Right renal cortex interstitium (tissue), 3 donors: ENCODE measurements around the gene COG5. TPM values are rescaled to one million over a fixed set of nuclear protein-coding genes. Genes with fewer than 3 reads are reported as not detected.

Experiments
- DNase-seq, 3 donors: peaks; one replicate each; pipeline ENCODE4 v3.0.0-alpha.2; 2013; ENCODE audit warnings: low read depth in 3 of 3, low spot score in 2 of 3
- polyA plus RNA-seq, 3 donors: library from polyadenylated mRNA; unstranded; fragments of 120-200 nt; gene quantifications; one replicate each; pipeline ENCODE4 v1.2.1, GENCODE V29; 2013; ENCODE audit not compliant: insufficient read length in 3 of 3

COG5 gene
- polyA plus RNA-seq, 3 donors: 31.1 to 44.2 (median 33.2) TPM

GRCh38 chr7:107354640-107355039 is 209.1 kb downstream of the COG5 start:
- no peak for DNase-seq

- no peak for DNase-seq
Observed at GRCh38 chr7:107353701-107354100, 210.0 kb downstream of the COG5 start.

- no peak for DNase-seq
Observed at GRCh38 chr7:107345898-107346297, 217.8 kb downstream of the COG5 start.

- no peak for DNase-seq
Observed at GRCh38 chr7:107344799-107345198, 218.9 kb downstream of the COG5 start.

- DNase-seq: no peak
Observed at GRCh38 chr7:107344286-107344685, 219.4 kb downstream of the COG5 start.

- DNase-seq: no peak
Observed at GRCh38 chr7:107338080-107338479, 225.6 kb downstream of the COG5 start.

- no peak for DNase-seq
Observed at GRCh38 chr7:107332488-107333269, 231.0 kb downstream of the COG5 start.

GRCh38 chr7:107330478-107330877 is 233.2 kb downstream of the COG5 start:
- DNase-seq: no peak

GRCh38 chr7:107327986-107328569 is 235.6 kb downstream of the COG5 start:
- DNase-seq: no peak

GRCh38 chr7:107326061-107326460 is 237.7 kb downstream of the COG5 start:
- DNase-seq: no peak

- no peak for DNase-seq
Observed at GRCh38 chr7:107322015-107322414, 241.7 kb downstream of the COG5 start.

GRCh38 chr7:107321611-107322010 is 242.1 kb downstream of the COG5 start:
- DNase-seq: no peak

- no peak for DNase-seq
Observed at GRCh38 chr7:107319724-107320228, 243.9 kb downstream of the COG5 start.

GRCh38 chr7:107318523-107319160 is 245.1 kb downstream of the COG5 start:
- DNase-seq: no peak

- no peak for DNase-seq
Observed at GRCh38 chr7:107315716-107316220, 248.0 kb downstream of the COG5 start.

- no peak for DNase-seq
Observed at GRCh38 chr7:107313355-107313754, 250.4 kb downstream of the COG5 start.

GRCh38 chr7:107312418-107312817 is 251.3 kb downstream of the COG5 start:
- DNase-seq: no peak

GRCh38 chr7:107309296-107309695 is 254.4 kb downstream of the COG5 start:
- no peak for DNase-seq

- no peak for DNase-seq
Observed at GRCh38 chr7:107304636-107305035, 259.1 kb downstream of the COG5 start.

- DNase-seq: no peak
Observed at GRCh38 chr7:107304063-107304462, 259.7 kb downstream of the COG5 start.

- DNase-seq: no peak
Observed at GRCh38 chr7:107302250-107302847, 261.4 kb downstream of the COG5 start.
